ENCODE measurements around the gene TTC7B. TPM values are rescaled to one million over a fixed set of nuclear protein-coding genes. Genes with fewer than 3 reads are reported as not detected.

Gene TTC7B
- total RNA-seq, 1 donor from 2014 or later, result 20.6 TPM

GRCh38 chr14:90780519-90780918 lies 35.7 kb downstream of the TTC7B start:
- no peaks in the 10 kb centered on the region for H3K36me3 ChIP-seq
- DNase-seq (ENCODE audit: low spot score), result no peak
- H2AFZ ChIP-seq (replicated peaks), result no peak overlapping the region
- no peak overlapping the region for H3K4me3 ChIP-seq
- H3K36me3 Mint-ChIP-seq, result peaks cover 25% of the 10 kb centered on the region
- H3K79me2 ChIP-seq (ENCODE audit: low read depth), result no peaks in the 10 kb centered on the region
- H3K27me3 ChIP-seq, result no peaks in the 10 kb centered on the region
- no peaks in the 10 kb centered on the region for H3K9me3 Mint-ChIP-seq
- no peak overlapping the region for H3K27ac Mint-ChIP-seq
- no peaks in the 10 kb centered on the region for H3F3A ChIP-seq (ENCODE audit: low read depth)
- no peak overlapping the region for H3K27ac ChIP-seq
- no peak overlapping the region for H3K4me2 ChIP-seq
- H3K4me1 Mint-ChIP-seq, result no peaks in the 10 kb centered on the region
- H3K27me3 Mint-ChIP-seq (ENCODE audit: insufficient read depth, low read depth), result no peaks in the 10 kb centered on the region
- no peaks in the 10 kb centered on the region for H3K9me3 ChIP-seq (ENCODE audit: low read depth)
- no peaks in the 10 kb centered on the region for H4K20me1 ChIP-seq (ENCODE audit: low read depth)
- H3K4me1 ChIP-seq, result no peaks in the 10 kb centered on the region
- no peak overlapping the region for H3K4me3 Mint-ChIP-seq
- no peak for TF ChIP-seq EZH2phosphoT487 (IDR thresholded peaks at IDR 0.05)
- TF ChIP-seq, protein P1, sequence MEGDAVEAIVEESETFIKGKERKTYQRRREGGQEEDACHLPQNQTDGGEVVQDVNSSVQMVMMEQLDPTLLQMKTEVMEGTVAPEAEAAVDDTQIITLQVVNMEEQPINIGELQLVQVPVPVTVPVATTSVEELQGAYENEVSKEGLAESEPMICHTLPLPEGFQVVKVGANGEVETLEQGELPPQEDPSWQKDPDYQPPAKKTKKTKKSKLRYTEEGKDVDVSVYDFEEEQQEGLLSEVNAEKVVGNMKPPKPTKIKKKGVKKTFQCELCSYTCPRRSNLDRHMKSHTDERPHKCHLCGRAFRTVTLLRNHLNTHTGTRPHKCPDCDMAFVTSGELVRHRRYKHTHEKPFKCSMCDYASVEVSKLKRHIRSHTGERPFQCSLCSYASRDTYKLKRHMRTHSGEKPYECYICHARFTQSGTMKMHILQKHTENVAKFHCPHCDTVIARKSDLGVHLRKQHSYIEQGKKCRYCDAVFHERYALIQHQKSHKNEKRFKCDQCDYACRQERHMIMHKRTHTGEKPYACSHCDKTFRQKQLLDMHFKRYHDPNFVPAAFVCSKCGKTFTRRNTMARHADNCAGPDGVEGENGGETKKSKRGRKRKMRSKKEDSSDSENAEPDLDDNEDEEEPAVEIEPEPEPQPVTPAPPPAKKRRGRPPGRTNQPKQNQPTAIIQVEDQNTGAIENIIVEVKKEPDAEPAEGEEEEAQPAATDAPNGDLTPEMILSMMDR (IDR thresholded peaks at IDR 0.05), result no peak
- no peak for TF ChIP-seq EZH2 (IDR thresholded peaks at IDR 0.05)
- no peak overlapping the region for H3K9ac ChIP-seq

DNA sequence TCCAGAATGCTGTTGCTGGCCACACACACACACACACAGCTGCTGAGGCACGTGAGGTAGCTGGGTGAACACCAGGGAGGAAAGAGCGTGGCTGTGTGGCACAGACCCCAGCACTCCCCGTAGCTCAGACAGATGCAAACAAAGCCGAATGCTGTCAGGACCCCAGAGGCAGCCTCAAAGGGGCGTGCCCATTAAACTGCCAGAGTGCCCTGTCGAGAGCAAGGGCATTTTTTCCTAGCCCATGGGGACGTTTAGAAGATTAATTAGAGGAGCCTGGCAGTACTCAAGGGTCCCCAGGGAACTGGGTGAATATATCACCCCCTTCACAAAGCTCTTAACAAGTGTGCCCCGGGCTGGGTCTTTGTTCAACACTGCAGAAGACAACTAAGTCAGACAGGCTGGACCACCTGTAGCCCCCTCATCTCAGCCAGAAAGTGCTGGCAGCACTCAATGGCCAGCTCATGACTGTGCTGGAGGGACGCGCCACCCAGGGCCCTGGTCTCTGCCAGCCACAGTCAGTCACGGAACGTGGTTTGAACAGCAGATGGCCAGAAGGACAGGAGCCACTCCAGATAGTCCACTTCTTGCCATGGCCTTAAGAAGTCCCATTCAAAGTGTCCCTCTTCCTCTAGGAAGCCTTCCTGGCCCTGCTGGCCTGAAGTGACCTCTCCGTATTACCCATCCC lies 37.5 kb downstream of the TTC7B start:
- H3K27me3 Mint-ChIP-seq (ENCODE audit: insufficient read depth, low read depth), result no peaks in the 10 kb centered on the region
- H3K9me3 Mint-ChIP-seq, result no peaks in the 10 kb centered on the region
- Histone ChIP-seq H4K20me1 (ENCODE audit: low read depth) (no peaks in the 10 kb centered on the region), H3K4me2 (no peak overlapping the region), H3K9me3 (ENCODE audit: low read depth) (no peaks in the 10 kb centered on the region), H3K9ac (no peak overlapping the region), H3K27ac (no peak overlapping the region), H3K4me3 (no peak overlapping the region), H3F3A (ENCODE audit: low read depth) (no peaks in the 10 kb centered on the region), H3K36me3 (no peaks in the 10 kb centered on the region), H2AFZ (replicated peaks) (no peak overlapping the region), H3K79me2 (ENCODE audit: low read depth) (no peaks in the 10 kb centered on the region), H3K27me3 (no peaks in the 10 kb centered on the region), H3K4me1 (no peaks in the 10 kb centered on the region)
- no peak overlapping the region for H3K27ac Mint-ChIP-seq
- H3K4me1 Mint-ChIP-seq, result peaks cover 4% of the 10 kb centered on the region
- TF ChIP-seq EZH2 (IDR thresholded peaks at IDR 0.05) (no peak), EZH2phosphoT487 (IDR thresholded peaks at IDR 0.05) (no peak)
- TF ChIP-seq, protein P1 (IDR thresholded peaks at IDR 0.05), result no peak
- H3K36me3 Mint-ChIP-seq, result peaks cover 20% of the 10 kb centered on the region
- H3K4me3 Mint-ChIP-seq, result no peak overlapping the region
- no peak for DNase-seq (ENCODE audit: low spot score)

GRCh38 chr14:90777830-90778485 lies 38.3 kb downstream of the TTC7B start:
- no peak overlapping the region for H3K4me3 Mint-ChIP-seq

More at GRCh38 chr14:90777830-90778485, 38.3 kb downstream of the TTC7B start:
- Histone ChIP-seq H3F3A (ENCODE audit: low read depth) (no peaks in the 10 kb centered on the region), H3K36me3 (no peaks in the 10 kb centered on the region), H3K4me3 (no peak overlapping the region), H3K9ac (no peak overlapping the region), H3K27ac (no peak overlapping the region), H3K4me1 (no peaks in the 10 kb centered on the region), H2AFZ (replicated peaks) (no peak overlapping the region), H3K79me2 (ENCODE audit: low read depth) (no peaks in the 10 kb centered on the region), H3K9me3 (ENCODE audit: low read depth) (no peaks in the 10 kb centered on the region), H3K4me2 (no peak overlapping the region), H4K20me1 (ENCODE audit: low read depth) (no peaks in the 10 kb centered on the region), H3K27me3 (no peaks in the 10 kb centered on the region)
- TF ChIP-seq EZH2phosphoT487 (IDR thresholded peaks at IDR 0.05) (no peak), EZH2 (IDR thresholded peaks at IDR 0.05) (no peak)
- TF ChIP-seq, protein P1 (IDR thresholded peaks at IDR 0.05), result no peak
- no peaks in the 10 kb centered on the region for H3K27me3 Mint-ChIP-seq (ENCODE audit: insufficient read depth, low read depth)
- H3K36me3 Mint-ChIP-seq, result peaks cover 20% of the 10 kb centered on the region
- no peak for DNase-seq (ENCODE audit: low spot score)
- no peaks in the 10 kb centered on the region for H3K9me3 Mint-ChIP-seq
- peaks cover 10% of the 10 kb centered on the region for H3K4me1 Mint-ChIP-seq
- H3K27ac Mint-ChIP-seq, result no peak overlapping the region

All from neural progenitor cell (in vitro differentiated cells).